Activated CD4-positive, alpha-beta T cell treated with anti-CD3 and anti-CD28 coated beads, Interleukin-10, Interleukin-2, amounts not matched to agents 100 ng/mL and 50 ng/mL, durations not matched to agents 16 hours and 8 hours (primary cell): Measurements from ENCODE around the gene C3orf18.
A peak's percentile ranks its signal among the peaks of the same experiment; 100 is the strongest.
"Not testable (repeated sequence)": the region's sequence is repeated elsewhere in the genome, so short reads cannot be mapped to it uniquely, and the experiment has no call there.

Source experiments
- DNase-seq: peaks from one replicate; pipeline ENCODE4 v3.0.0-alpha.2; 2020

C3orf18 gene

GRCh38 chr3:50519471-50520089, 48.0 kb downstream of the C3orf18 start:
- DNase-seq = peak; percentile 78

GRCh38 chr3:50518436-50518835, 49.1 kb downstream of the C3orf18 start:
- DNase-seq = no peak

- no peak for DNase-seq
Measured at GRCh38 chr3:50517721-50518206, 49.8 kb downstream of the C3orf18 start.

GRCh38 chr3:50516440-50516871, 51.1 kb downstream of the C3orf18 start:
- DNase-seq = no peak

GRCh38 chr3:50515565-50516439, 51.7 kb downstream of the C3orf18 start:
- no peak for DNase-seq

GRCh38 chr3:50512908-50513307, 54.6 kb downstream of the C3orf18 start:
- DNase-seq = not testable (repeated sequence)

GRCh38 chr3:50512131-50512530, 55.4 kb downstream of the C3orf18 start:
- no peak for DNase-seq

GRCh38 chr3:50510325-50510724, 57.2 kb downstream of the C3orf18 start:
- no peak for DNase-seq

GRCh38 chr3:50509715-50510114, 57.8 kb downstream of the C3orf18 start:
- DNase-seq = no peak

- DNase-seq = no peak
Measured at GRCh38 chr3:50508821-50509220, 58.7 kb downstream of the C3orf18 start.
